Kidney (tissue), 14 donors: ENCODE measurements around the gene POLR3A. TPM values are rescaled to one million over a fixed set of nuclear protein-coding genes. Genes with fewer than 3 reads are reported as not detected.
A peak's percentile ranks its signal among the peaks of the same experiment; 100 is the strongest.

Source experiments
- DNase-seq, 5 donors: peaks; one replicate each; pipeline ENCODE4 v3.0.0-alpha.2; 2013 to 2020
- FAIRE-seq: peaks from 2 replicates; lab custom pipeline; 2012; peaks lifted over from hg19 to GRCh38; lab: Jason Lieb, UNC
- H3K27ac ChIP-seq, 2 donors: one replicate each; pipeline ENCODE4 v1.7.0; 2013; ENCODE audit warnings: low read depth in 2 of 2, low read length in 2 of 2, inconsistent platforms in 1 of 2
- H3K27me3 ChIP-seq: one replicate; pipeline ENCODE4 v1.7.1; 2013; ENCODE audit warnings: low read length, inconsistent platforms; ENCODE audit not compliant: control insufficient read depth, insufficient read depth
- H3K36me3 ChIP-seq, 3 donors: one replicate each; pipeline versions ENCODE4 v1.7.0 to v1.7.1; 2013; ENCODE audit warnings: low read length in 3 of 3, control low read depth in 1 of 3, inconsistent platforms in 1 of 3; ENCODE audit not compliant: insufficient read depth in 3 of 3, control insufficient read depth in 2 of 3
- H3K4me1 ChIP-seq, 3 donors: one replicate each; pipeline versions ENCODE4 v1.7.0 to v1.7.1; 2013; ENCODE audit warnings: low read length in 3 of 3, inconsistent platforms in 1 of 3, low read depth in 1 of 3; ENCODE audit not compliant: control insufficient read depth in 2 of 3, insufficient read depth in 2 of 3
- H3K4me3 ChIP-seq, 3 donors: one replicate each; pipeline versions ENCODE4 v1.7.0 to v1.8.1; 2013; ENCODE audit warnings: low read length in 3 of 3, control low read depth in 1 of 3, inconsistent platforms in 1 of 3
- H3K9ac ChIP-seq, 3 donors: one replicate each; pipeline versions ENCODE4 v1.7.0 to v1.7.1; 2013; ENCODE audit warnings: low read length in 3 of 3, control low read depth in 1 of 3, inconsistent platforms in 1 of 3
- H3K9me3 ChIP-seq, 3 donors: one replicate each; pipeline versions ENCODE4 v1.7.0 to v1.7.1; 2013; ENCODE audit warnings: low read length in 3 of 3, control low read depth in 1 of 3, inconsistent platforms in 1 of 3; ENCODE audit not compliant: control insufficient read depth in 2 of 3, insufficient read depth in 1 of 3
- CTCF ChIP-seq: IDR thresholded peaks from 3 replicates; pipeline ENCODE4 v1.5.1; 2012; ENCODE audit warnings: mild to moderate bottlenecking, moderate library complexity, borderline replicate concordance; ENCODE audit not compliant: insufficient read depth; ENCODE audit errors: extremely low read depth
- intact Hi-C: fragments of 100-400 bp; cut with DNase I; formaldehyde crosslinking; loops from one replicate; pipeline ENCODE4 v1.11.1; 2022
- polyA plus RNA-seq: library from polyadenylated mRNA; stranded (reverse); fragments of 350-450 nt; fragmentation: Illumina TruSeq; extraction: RNeasy Lipid Tissue Mini Kit (QIAGEN cat#74804); gene quantifications from one replicate; pipeline ENCODE4 v1.2.3, GENCODE V29; 2014; ENCODE audit warnings: low read depth, low replicate concordance; ENCODE audit not compliant: insufficient read depth
- total RNA-seq: library from RNA; stranded (reverse); fragmentation: NEBNext Ultra II Directional; extraction: Animal tissue kit (Norgen Biotek cat#: 25700); gene quantifications from one replicate; pipeline ENCODE4 v1.2.1, GENCODE V29; 2021
- donor health status: control.
- donor health status: control.
- donor health status: control.
- donor health status: control.
- donor health status: control.
- donor health status: DM: yes; HTN: yes; CAD: no.
- donor health status: Normal renal cell carcinoma (clear cell type).

The POLR3A gene
- total and polyA plus RNA-seq, 2 donors from 2014 or later = 4.9 to 13.3 TPM

DNA sequence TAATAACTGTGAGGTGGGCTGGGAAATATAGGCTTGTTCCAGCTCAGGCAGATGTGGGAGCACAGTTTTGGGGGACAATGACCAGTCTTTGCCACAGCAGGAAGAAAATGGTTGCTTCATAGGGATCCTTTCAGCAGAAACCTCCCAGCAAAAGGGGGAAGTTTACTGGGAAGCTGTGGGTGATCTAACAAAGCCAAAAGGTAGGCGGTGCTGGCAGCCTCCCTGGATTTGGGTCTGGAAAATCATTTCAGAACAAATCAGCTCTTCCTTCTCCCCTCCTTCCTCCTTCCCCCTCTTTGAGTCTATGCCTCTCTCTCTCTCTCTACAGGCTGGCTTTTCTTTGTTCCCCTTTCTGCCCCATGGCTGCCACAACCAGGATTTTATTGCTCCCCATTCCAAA, 20.5 kb upstream of the POLR3A start:
- intact Hi-C loops = loop anchor here (10.0 kb wide), 1 partner anchor 1145 kb away; no protein-coding TSS in a partner anchor
- H3K36me3 ChIP-seq = no peaks in the 10 kb centered on the region

GRCh38 chr10:78047314-78047891, 18.1 kb upstream of the POLR3A start:
- TF ChIP-seq CTCF = peak; percentile 95
- no peaks in the 10 kb centered on the region for H3K27me3 ChIP-seq
- H3K9ac ChIP-seq = no peak overlapping the region
- no peaks in the 10 kb centered on the region for H3K36me3 ChIP-seq
- H3K9me3 ChIP-seq = no peaks in the 10 kb centered on the region
- H3K4me1 ChIP-seq = peaks cover 2 to 4% (median 4%) of the 10 kb centered on the region in 3 donors
- intact Hi-C loops = loop anchor here (10.0 kb wide), 1 partner anchor 1147 kb away; no protein-coding TSS in a partner anchor
- FAIRE-seq = no peak
- peak; percentile 89 to 95 (median 95) for DNase-seq
- no peak overlapping the region for H3K27ac ChIP-seq
- no peak overlapping the region for H3K4me3 ChIP-seq

More for the DNA sequence above, 20.5 kb upstream of the POLR3A start:
- Histone ChIP-seq H3K27ac (no peak overlapping the region), H3K9ac (no peak overlapping the region), H3K4me3 (no peak overlapping the region), H3K27me3 (no peaks in the 10 kb centered on the region), H3K4me1 (peaks cover 0 to 2% (median 2%) of the 10 kb centered on the region in 3 donors), H3K9me3 (no peaks in the 10 kb centered on the region)
- DNase-seq (no peak), FAIRE-seq (no peak)
- TF ChIP-seq CTCF = no peak

- H3K27me3 ChIP-seq = no peaks in the 10 kb centered on the region
- H3K36me3 ChIP-seq = peaks cover 0 to under 1% (median 0%) of the 10 kb centered on the region in 3 donors
- H3K4me1 ChIP-seq = peaks cover 2 to 4% (median 4%) of the 10 kb centered on the region in 3 donors
- no peak for TF ChIP-seq CTCF
- FAIRE-seq (no peak), DNase-seq (no peak)
- no peak overlapping the region for H3K4me3 ChIP-seq
- H3K27ac ChIP-seq = no peak overlapping the region
- H3K9ac ChIP-seq = no peak overlapping the region
- H3K9me3 ChIP-seq = no peaks in the 10 kb centered on the region
- intact Hi-C loops = loop anchor here (10.0 kb wide), 1 partner anchor 1148 kb away; no protein-coding TSS in a partner anchor
Measured at GRCh38 chr10:78046711-78047269, 17.5 kb upstream of the POLR3A start.
